ENCODE results near the gene RNU1-4.
"Not testable (repeated sequence)": the region's sequence is repeated elsewhere in the genome, so short reads cannot be mapped to it uniquely, and the experiment has no call there.

The RNU1-4 gene

GRCh38 chr1:16740047-16740964, at the start of gene RNU1-4:
TSS of gene RNU1-4 (plus strand) at chr1:16740516.
- not testable (repeated sequence) for DNase-seq

GRCh38 chr1:16690971-16691682, 49.2 kb upstream of the RNU1-4 start:
- DNase-seq: not testable (repeated sequence)

GRCh38 chr1:16692283-16692682, 48.0 kb upstream of the RNU1-4 start:
- not testable (repeated sequence) for DNase-seq

DNA sequence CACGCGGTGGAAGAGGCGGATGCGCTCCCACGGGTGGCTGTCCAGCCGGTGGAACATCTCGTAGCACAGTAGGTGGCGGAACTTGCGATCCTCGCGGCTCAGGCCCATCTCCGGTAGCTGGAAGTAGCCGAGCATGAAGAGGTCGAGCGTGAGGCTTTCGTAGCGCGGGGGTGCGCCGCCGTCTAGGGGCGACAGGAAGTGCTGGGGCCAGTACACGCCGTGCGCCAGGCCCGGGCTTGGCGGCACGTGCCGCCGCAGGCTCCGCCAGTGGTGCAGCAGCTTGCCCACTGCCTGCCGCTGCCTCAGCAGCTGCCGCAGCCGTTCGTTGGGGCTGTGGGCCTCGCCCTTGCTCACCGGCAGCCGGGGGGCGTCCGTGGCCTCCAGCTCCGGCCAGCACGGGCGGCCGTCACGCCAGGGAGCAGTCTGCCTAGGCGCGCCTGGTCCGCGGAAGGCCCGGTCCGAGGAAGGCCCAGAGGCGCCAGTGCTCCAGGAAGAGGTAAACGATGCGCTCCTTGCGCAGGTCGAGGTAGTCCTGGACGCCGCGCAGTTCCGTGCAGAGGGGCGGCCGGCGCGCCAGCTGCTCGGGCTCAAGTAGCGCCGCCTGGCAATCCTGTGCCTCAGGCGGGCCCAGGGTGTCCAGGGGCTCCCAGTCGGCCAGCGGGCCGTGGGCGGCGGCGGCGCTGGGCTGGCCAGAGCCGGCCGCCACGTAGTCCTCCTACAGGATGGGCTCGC, 47.4 kb upstream of the RNU1-4 start:
- DNase-seq: not testable (repeated sequence)

DNA sequence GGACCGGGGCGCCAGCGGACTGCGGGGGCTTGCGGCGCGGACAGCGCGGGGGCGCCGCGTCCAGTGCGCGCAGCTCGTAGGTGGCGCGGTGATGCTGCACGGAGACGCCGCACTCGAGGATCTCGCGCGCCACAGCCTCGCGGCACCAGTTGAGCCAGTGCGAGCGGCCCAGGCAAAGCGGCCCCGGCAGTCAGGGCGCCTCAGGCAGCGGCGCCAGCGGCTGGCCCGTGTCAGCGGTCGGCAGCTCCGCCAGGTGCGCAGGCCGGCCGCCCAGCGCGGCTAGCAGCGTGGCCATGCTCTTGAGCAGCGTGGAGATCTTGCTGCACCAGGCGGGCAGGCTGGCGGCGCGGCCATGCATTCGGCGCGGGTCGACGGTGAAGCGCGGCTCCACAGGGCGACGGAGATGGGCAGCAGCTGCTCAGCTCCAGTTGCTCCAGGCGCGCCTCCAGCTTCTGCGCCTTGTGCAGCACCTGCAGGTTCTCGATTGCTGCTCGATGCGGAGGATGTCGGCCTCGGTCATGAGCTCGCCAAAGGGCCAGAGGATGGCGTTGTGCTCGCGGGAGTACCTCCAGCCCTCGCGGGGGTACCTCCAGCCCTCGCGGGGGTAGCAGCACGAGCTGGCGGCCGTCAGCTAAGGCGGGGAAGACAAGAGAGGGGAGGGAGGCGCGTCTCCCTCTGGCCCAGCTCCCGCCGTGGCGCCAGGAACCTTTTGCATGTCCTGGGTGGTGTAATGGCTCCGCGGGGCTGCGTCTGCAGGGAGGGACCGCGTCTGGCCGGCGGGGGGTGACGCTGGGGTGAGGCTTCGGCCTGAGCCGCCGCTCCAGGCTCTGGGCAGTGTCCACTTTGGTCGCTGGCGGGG, 46.6 kb upstream of the RNU1-4 start:
- not testable (repeated sequence) for DNase-seq

- DNase-seq: not testable (repeated sequence)
Measured at GRCh38 chr1:16694308-16694702, 46.0 kb upstream of the RNU1-4 start.

DNA sequence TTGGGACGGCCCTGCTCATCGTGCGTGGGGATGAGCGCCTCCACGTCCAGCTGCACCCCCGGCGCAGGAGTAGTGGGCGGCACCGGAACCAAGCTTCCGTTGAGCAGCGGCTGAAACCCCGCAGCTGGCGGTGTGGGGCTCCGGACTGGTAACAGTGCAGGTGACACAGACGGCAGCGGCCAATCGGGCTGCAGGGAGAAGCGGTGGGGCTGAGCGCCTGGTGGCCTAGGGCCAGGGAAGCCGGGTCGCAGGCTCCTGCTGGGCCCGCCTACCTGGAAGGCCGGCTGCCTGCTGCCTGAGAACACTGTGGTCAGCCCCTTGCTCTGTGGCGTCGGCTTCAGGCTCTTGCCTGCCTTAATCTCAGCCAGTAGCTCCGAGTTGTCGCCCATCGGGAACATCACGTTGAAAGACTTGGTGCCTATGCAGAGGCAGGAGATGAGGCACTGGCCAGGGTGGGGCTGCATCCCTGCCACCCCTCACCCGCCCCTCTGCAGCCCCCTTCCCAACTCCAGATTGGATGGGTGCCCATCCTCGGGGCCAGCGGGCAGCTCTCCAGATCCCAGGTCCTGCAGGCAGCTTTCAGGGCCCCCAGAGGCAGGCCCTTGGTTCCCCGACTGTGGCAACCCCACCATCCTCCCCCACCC, 43.7 kb upstream of the RNU1-4 start:
- DNase-seq: peak; percentile 37

GRCh38 chr1:16697152-16697551, 43.2 kb upstream of the RNU1-4 start:
- DNase-seq: not testable (repeated sequence)

- not testable (repeated sequence) for DNase-seq
Measured at GRCh38 chr1:16699440-16699839, 40.9 kb upstream of the RNU1-4 start.

- DNase-seq: not testable (repeated sequence)
Measured at GRCh38 chr1:16700138-16700895, 40.0 kb upstream of the RNU1-4 start.

DNA sequence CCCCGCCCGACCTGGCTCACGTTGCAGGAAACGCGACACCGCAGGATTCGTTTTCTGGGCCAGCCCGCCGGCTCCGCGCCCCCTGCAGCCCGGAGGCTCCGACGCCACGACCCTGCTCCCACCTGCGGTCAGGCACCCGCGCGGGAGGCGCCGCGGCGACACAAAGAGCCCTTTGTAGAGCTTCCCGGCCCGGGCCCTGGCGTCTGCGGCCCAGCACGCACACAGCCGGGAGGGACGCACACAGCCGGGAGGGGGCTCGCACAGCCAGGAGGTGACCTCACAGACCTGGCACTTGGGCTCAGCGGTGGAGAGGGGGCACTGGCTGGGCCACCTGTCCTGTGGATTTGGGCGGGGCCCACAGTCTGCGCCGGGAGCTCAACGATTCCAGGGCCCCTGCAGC, 39.1 kb upstream of the RNU1-4 start:
- DNase-seq: not testable (repeated sequence)

DNA sequence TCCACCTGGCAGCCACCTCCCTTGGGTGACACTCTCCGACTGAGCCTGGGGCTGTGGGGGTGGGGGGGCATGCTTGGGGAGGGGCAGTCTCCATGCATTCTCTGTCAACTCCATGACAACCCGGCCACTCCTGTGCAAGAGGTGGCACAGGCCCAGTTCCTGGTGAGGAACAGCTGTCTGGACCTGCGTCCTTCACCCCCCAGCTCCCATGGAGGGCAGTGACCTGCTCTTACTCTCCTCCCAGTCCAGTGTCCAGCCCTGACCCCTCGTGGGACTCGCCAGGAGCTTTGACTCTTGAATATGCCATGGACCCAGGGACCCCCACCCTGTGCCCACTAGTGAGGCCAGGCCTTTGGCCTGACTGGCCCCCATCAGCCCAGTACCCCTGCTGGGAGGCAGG, 38.0 kb upstream of the RNU1-4 start:
- not testable (repeated sequence) for DNase-seq

DNA sequence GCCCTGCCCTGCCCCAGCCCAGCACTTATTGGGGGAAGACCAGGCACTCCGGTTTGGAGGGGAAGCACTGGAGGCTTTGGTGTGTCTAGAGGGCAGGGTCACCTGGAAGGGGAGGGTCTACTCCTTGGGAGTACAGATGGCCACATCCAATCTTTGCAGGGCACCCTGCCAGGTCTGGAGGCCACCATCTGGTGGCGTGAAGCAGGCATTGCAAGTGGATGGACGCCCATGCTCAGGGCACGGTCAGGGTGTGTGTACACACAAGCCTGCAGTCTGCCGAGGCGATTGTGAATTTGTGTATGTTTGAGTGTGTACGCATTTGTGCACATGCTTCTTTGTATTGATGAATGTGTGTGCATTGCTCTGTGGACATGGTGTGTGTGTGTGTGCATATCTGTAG, 37.2 kb upstream of the RNU1-4 start:
- DNase-seq: not testable (repeated sequence)

- not testable (repeated sequence) for DNase-seq
Measured at GRCh38 chr1:16703602-16704001, 36.7 kb upstream of the RNU1-4 start.

DNA sequence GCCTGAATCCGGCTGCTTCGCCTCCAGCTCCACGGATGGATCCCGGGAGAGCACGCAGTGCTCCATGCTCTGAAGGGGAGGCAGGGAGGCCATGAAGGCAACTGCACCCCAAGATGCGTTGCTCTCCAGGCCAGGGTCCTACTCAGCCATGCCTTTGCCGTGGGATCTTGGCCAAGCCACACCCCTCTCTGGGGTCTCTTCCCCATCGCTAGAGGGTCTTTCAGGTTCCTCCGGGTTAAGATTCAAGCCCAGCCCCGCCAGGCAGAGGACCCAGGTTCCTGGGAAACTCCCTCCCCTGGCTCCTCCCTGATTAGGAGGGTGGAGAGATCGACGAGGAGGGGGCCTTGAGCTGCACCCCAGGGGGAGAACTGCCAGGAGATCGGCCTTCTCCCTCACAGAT, 36.2 kb upstream of the RNU1-4 start:
- DNase-seq: not testable (repeated sequence)

DNA sequence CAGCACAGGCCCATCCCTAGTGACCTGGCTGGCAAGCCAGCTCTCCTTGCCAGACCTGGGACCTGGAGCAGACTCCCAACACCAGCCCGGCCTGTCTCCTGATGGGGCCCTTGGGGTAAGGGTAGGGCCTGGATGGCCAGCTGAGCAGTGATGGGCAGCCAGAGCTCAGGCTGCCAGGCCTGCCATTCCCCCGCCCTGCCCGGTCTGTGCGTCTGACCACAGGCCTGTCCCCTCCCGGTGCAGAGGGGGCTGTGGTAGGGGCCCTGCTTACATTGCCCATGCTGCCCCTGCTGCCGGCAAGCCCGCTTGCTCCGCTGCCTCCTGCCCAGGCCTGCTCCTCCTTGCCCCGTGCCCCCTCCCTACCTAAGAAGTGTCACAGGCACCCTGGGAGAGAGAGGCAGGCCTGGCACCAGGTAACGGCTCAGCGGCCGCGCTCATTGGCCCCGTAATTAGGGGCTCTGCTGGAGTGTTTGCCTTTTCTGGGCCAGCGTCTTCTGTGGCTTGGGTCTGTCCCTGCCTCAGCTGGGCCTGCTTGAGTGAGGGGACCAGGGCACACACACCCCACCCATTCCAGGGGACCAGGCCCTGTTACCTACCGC, 35.7 kb upstream of the RNU1-4 start:
- not testable (repeated sequence) for DNase-seq

- not testable (repeated sequence) for DNase-seq
Measured at GRCh38 chr1:16706302-16706701, 34.0 kb upstream of the RNU1-4 start.

GRCh38 chr1:16707130-16708093, 32.9 kb upstream of the RNU1-4 start:
- DNase-seq: not testable (repeated sequence)

DNA sequence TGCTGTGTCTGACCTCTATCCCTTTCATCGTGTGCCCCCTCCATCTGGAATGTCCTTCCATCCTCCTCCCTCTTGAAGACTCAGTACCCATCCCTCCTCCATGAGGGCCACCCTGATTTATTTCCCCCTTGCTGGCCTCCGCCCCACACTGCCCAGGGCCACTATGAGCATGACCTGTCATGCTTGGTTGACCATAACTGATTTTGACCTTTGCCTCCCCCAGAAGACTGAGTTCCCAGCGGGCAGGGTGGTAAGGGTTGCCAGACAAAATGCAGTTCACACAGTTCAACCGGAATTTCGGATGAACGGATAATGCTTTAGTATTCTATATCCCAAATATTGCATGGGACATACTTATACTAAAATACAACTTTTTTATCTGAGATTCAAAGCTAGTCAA, 31.6 kb upstream of the RNU1-4 start:
- not testable (repeated sequence) for DNase-seq
